K562 (cell line): ENCODE data around the gene TRIM38. TPM values are rescaled to one million over a fixed set of nuclear protein-coding genes. Genes with fewer than 3 reads are reported as not detected.

Experiments used
- CBX1 ChIP-seq: sonication (generic); IDR thresholded peaks from 2 replicates; pipeline ENCODE4 v1.6.1; 2016; ENCODE audit warnings: antibody characterized with exemption, low read depth, mild to moderate bottlenecking
- MBD2 ChIP-seq: sonication (generic); IDR thresholded peaks from 2 replicates; pipeline ENCODE4 v1.6.1; 2016; ENCODE audit warnings: low read depth, borderline replicate concordance
- MTA2 ChIP-seq: fragments of 450-650 bp; IDR thresholded peaks from 2 replicates; pipeline ENCODE4 v1.6.1; 2016; ENCODE audit warnings: low read depth
- NFATC3 ChIP-seq: fragments of 450-650 bp; IDR thresholded peaks from 2 replicates; pipeline ENCODE4 v1.6.1; 2017; ENCODE audit warnings: mild to moderate bottlenecking
- POU5F1 ChIP-seq: fragments of 150-350 bp; IDR thresholded peaks from 2 replicates; pipeline ENCODE4 v1.6.1; 2014; ENCODE audit warnings: borderline replicate concordance, low read length, low read depth, mild to moderate bottlenecking; ENCODE audit not compliant: partially characterized antibody
- PTBP1 ChIP-seq: fragments of 200-400 bp; formaldehyde crosslinking; IDR thresholded peaks from 2 replicates; pipeline ENCODE4 v1.6.1; 2017; ENCODE audit warnings: low read depth, low read length
- SIN3B ChIP-seq: fragments of 450-650 bp; IDR thresholded peaks from 2 replicates; pipeline ENCODE4 v1.6.1; 2017; ENCODE audit warnings: low read depth, mild to moderate bottlenecking, moderate library complexity
- SMAD1 ChIP-seq: fragments of 150-350 bp; IDR thresholded peaks from 2 replicates; pipeline ENCODE4 v1.6.1; 2014; ENCODE audit warnings: low read length, low read depth; ENCODE audit not compliant: partially characterized antibody
- SP1 ChIP-seq: sonication (generic); formaldehyde crosslinking; IDR thresholded peaks from 2 replicates; pipeline ENCODE4 v1.8.1; 2022; ENCODE audit warnings: mild to moderate bottlenecking, missing genetic modification reagents
- STAT5A ChIP-seq: IDR thresholded peaks from 2 replicates; pipeline ENCODE4 v1.6.1; 2012; ENCODE audit warnings: low read length, inconsistent platforms, borderline replicate concordance
- TOE1 ChIP-seq, 2 experiments: fragments of 450-650 bp in 1 of 2; sonication (generic) in 1 of 2; formaldehyde crosslinking in 1 of 2; IDR thresholded peaks; 2 replicates each; pipeline versions ENCODE4 v1.7.1 to v1.8.0; 2016 to 2022; ENCODE audit warnings: borderline replicate concordance in 2 of 2, mild to moderate bottlenecking in 2 of 2, antibody characterized with exemption in 1 of 2, inconsistent platforms in 1 of 2, low read depth in 1 of 2, missing genetic modification reagents in 1 of 2, moderate library complexity in 1 of 2
- ZBTB7A ChIP-seq: IDR thresholded peaks from 2 replicates; pipeline ENCODE4 v1.6.1; 2011; ENCODE audit warnings: low read depth, mild to moderate bottlenecking, low read length, moderate library complexity, borderline replicate concordance; ENCODE audit not compliant: control insufficient read depth
- ZNF12 ChIP-seq: sonication (generic); formaldehyde crosslinking; IDR thresholded peaks from 2 replicates; pipeline ENCODE4 v1.4.0; 2020; ENCODE audit warnings: mild to moderate bottlenecking, missing genetic modification reagents
- ZNF507 ChIP-seq: conservative IDR thresholded peaks from 2 replicates; pipeline ENCODE4 v1.6.1; 2017; ENCODE audit warnings: missing genetic modification characterization, missing compliant biosample characterization
- ZNF589 ChIP-seq: fragments of 200-800 bp; sonication (Bioruptor generic); IDR thresholded peaks from 2 replicates; pipeline ENCODE4 v1.6.1; 2016; ENCODE audit warnings: low read depth, missing genetic modification characterization, missing compliant biosample characterization
- ZNF766 ChIP-seq: fragments of 200-800 bp; sonication (Bioruptor generic); conservative IDR thresholded peaks from 2 replicates; pipeline ENCODE4 v1.6.1; 2016; ENCODE audit warnings: missing genetic modification characterization, missing compliant biosample characterization
- polyA plus RNA-seq, 8 experiments: library from polyadenylated mRNA; depleted of rRNA in 4 of 8; stranded (reverse) in 5 of 8; unstranded in 3 of 8; fragments of >200 nt; fragmentation: Nextera tagmentation in 2 of 8; fragmentation: Illumina TruSeq in 1 of 8; extraction: Ambion mirVana in 2 of 8; extraction: Trizol in 1 of 8; gene quantifications; 2 replicates each; pipeline versions ENCODE4 v1.2.1 to v1.2.3, GENCODE V29; 2011 to 2014; ENCODE audit warnings: inconsistent platforms in 1 of 8, missing spikeins in 1 of 8
- total RNA-seq, 7 experiments: library from RNA; depleted of rRNA in 6 of 7; stranded (reverse); fragments of >200 nt in 6 of 7; fragmentation: Illumina TruSeq in 2 of 7; extraction: Trizol in 2 of 7; gene quantifications; 2 replicates each; pipeline versions ENCODE4 v1.2.1 to v1.2.3, GENCODE V29; 2011 to 2021; ENCODE audit warnings: low replicate concordance in 1 of 7
- TF ChIP-seq, protein P1 (sequence below): fragments of 200-400 bp; formaldehyde crosslinking; IDR thresholded peaks from 2 replicates; pipeline ENCODE4 v1.6.1; 2017; ENCODE audit warnings: mild to moderate bottlenecking, low read depth, low read length, moderate library complexity
- TF ChIP-seq, protein P2 (sequence below): conservative IDR thresholded peaks from 2 replicates; pipeline ENCODE4 v1.6.1; 2011; ENCODE audit warnings: low read depth, mild to moderate bottlenecking, low read length; ENCODE audit not compliant: control insufficient read depth
- TF ChIP-seq, protein P3 (sequence below), 2 experiments: fragments of 150-350 bp in 1 of 2; IDR thresholded peaks; 2 replicates each; pipeline ENCODE4 v1.6.1; 2012 to 2016; ENCODE audit warnings: low read depth in 2 of 2, low read length in 2 of 2, mild to moderate bottlenecking in 1 of 2, moderate library complexity in 1 of 2

Gene TRIM38
- total and polyA plus RNA-seq, 9 of the 15 experiments (the other 6 are each of a cell fraction or from before 2014, with no cell fraction given), result 1.7 to 6.7 (median 6.3) TPM

DNA sequence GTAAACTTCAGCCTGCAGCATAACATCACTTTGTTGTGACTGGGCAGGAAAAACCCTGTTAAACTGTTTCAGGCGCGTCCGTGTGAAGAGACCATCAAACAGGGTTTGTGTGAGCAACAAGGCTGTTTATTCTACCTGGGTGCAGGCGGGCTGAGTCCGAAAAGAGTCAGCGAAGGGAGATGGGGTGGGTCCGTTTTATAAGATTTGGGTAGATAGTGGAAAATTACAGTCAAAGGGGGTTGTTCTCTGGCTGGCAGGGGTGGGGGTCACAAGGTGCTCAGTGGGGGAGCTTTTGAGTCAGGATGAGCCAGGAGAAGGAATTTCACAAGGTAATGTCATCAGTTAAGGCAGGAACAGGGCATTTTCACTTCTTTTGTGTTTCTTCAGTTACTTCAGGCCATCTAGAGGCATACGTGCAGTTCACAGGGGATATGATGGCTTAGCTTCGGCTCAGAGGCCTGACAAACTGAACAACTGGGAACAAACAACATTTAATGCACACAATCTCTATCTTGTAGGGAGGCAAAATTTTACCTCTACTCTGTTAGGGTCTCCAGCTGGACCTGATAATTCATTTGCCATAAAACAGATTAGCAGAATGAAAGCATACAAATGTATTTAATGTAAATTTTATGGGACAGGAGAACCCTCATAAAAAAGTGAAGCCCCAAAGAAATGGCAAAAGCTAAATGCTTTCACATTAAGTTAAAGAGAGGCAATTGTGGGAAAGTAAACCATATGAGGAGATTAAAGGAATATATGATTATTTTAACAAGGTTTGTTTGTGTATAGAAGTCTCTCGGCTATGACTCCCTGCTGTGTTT lies 66.4 kb downstream of the TRIM38 start (continued):
- TF ChIP-seq NFATC3 (0 out of 2 replicates have a peak, but pooled peaks have one; percentile 14), CBX1 (no peak), ZNF766 (0 out of 2 replicates have a peak, but pooled peaks have one; percentile 25), SP1 (CRISPR knock-in tag) (no peak), MBD2 (no peak), ZNF507 (tag) (no peak), ZBTB7A (no peak), SMAD1 (no peak), TOE1 (IDR thresholded peaks at IDR 0.05; ENCODE audit: borderline replicate concordance) (no peak), TOE1 (CRISPR knock-in tag; IDR thresholded peaks at IDR 0.05; ENCODE audit: borderline replicate concordance, low read depth) (no peak), ZNF12 (CRISPR knock-in tag) (peak; percentile 15; the same call in 1 of the 2 replicates), MTA2 (no peak), POU5F1 (no peak), PTBP1 (no peak), SIN3B (no peak), ZNF589 (no peak; the same call in 1 of the 2 replicates), STAT5A (no peak)
- TF ChIP-seq, protein P1, sequence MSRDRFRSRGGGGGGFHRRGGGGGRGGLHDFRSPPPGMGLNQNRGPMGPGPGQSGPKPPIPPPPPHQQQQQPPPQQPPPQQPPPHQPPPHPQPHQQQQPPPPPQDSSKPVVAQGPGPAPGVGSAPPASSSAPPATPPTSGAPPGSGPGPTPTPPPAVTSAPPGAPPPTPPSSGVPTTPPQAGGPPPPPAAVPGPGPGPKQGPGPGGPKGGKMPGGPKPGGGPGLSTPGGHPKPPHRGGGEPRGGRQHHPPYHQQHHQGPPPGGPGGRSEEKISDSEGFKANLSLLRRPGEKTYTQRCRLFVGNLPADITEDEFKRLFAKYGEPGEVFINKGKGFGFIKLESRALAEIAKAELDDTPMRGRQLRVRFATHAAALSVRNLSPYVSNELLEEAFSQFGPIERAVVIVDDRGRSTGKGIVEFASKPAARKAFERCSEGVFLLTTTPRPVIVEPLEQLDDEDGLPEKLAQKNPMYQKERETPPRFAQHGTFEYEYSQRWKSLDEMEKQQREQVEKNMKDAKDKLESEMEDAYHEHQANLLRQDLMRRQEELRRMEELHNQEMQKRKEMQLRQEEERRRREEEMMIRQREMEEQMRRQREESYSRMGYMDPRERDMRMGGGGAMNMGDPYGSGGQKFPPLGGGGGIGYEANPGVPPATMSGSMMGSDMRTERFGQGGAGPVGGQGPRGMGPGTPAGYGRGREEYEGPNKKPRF, result no peak
- TF ChIP-seq, protein P2, sequence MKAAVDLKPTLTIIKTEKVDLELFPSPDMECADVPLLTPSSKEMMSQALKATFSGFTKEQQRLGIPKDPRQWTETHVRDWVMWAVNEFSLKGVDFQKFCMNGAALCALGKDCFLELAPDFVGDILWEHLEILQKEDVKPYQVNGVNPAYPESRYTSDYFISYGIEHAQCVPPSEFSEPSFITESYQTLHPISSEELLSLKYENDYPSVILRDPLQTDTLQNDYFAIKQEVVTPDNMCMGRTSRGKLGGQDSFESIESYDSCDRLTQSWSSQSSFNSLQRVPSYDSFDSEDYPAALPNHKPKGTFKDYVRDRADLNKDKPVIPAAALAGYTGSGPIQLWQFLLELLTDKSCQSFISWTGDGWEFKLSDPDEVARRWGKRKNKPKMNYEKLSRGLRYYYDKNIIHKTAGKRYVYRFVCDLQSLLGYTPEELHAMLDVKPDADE, result no peak
- TF ChIP-seq, protein P3, sequence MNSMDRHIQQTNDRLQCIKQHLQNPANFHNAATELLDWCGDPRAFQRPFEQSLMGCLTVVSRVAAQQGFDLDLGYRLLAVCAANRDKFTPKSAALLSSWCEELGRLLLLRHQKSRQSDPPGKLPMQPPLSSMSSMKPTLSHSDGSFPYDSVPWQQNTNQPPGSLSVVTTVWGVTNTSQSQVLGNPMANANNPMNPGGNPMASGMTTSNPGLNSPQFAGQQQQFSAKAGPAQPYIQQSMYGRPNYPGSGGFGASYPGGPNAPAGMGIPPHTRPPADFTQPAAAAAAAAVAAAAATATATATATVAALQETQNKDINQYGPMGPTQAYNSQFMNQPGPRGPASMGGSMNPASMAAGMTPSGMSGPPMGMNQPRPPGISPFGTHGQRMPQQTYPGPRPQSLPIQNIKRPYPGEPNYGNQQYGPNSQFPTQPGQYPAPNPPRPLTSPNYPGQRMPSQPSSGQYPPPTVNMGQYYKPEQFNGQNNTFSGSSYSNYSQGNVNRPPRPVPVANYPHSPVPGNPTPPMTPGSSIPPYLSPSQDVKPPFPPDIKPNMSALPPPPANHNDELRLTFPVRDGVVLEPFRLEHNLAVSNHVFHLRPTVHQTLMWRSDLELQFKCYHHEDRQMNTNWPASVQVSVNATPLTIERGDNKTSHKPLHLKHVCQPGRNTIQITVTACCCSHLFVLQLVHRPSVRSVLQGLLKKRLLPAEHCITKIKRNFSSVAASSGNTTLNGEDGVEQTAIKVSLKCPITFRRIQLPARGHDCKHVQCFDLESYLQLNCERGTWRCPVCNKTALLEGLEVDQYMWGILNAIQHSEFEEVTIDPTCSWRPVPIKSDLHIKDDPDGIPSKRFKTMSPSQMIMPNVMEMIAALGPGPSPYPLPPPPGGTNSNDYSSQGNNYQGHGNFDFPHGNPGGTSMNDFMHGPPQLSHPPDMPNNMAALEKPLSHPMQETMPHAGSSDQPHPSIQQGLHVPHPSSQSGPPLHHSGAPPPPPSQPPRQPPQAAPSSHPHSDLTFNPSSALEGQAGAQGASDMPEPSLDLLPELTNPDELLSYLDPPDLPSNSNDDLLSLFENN (IDR thresholded peaks at IDR 0.05; ENCODE audit: low read depth in 2 of 2, low read length in 2 of 2), result no peak
